ENCODE results near the gene AKT2. TPM values are rescaled to one million over a fixed set of nuclear protein-coding genes. Genes with fewer than 3 reads are reported as not detected.
A peak's percentile ranks its signal among the peaks of the same experiment; 100 is the strongest.

The AKT2 gene
- total RNA-seq, 1 donor from 2014 or later = 107 TPM

DNA sequence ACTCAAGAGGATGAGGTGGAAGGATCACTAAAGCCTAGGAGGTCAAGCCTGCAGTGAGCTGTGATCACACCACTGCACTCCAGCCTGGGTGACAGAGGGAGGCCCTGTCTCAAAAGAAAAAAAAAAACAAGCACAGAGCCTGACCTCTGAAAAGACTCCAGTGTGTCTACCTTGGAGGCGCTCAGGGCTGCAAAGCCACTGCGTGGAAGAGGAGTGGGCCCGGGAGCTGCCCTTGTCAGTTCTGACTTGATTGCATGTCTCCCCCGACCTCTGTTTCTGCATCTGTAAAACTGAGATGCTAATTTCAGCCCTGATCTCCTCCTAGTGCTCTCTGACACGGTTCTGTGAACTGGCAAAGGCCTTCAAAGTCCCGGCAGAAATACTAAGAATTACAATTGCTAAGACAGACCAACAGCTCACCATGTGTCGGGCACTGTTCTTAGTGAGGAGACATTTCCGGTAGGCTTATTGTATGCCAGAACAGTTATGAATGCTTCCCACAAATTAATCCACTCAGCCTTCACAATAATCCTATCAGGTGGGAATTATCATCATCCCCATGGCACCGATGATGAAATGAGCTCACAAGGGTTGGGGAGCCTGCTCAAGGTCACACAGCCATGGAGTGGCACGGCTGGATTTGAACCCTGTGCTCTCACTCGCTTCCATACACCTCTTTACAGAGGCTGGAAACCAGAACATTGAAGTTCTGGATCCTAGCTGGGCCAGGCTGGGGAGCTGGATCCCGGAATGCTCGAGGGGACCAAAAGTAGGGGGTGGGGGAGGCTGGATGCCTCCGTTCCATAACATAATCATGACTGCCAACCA lies 3.5 kb downstream of the AKT2 start:
- Histone ChIP-seq H3K9me3 (replicated peaks) (no peaks in the 10 kb centered on the region), H3K4me1 (peaks cover 91% of the 10 kb centered on the region), H3K27ac (replicated peaks) (peak overlapping the region; percentile 95), H3K36me3 (no peaks in the 10 kb centered on the region), H3K4me3 (peak overlapping the region; percentile 53), H3K27me3 (ENCODE audit: low read depth) (no peaks in the 10 kb centered on the region)
- TF ChIP-seq, protein P1, sequence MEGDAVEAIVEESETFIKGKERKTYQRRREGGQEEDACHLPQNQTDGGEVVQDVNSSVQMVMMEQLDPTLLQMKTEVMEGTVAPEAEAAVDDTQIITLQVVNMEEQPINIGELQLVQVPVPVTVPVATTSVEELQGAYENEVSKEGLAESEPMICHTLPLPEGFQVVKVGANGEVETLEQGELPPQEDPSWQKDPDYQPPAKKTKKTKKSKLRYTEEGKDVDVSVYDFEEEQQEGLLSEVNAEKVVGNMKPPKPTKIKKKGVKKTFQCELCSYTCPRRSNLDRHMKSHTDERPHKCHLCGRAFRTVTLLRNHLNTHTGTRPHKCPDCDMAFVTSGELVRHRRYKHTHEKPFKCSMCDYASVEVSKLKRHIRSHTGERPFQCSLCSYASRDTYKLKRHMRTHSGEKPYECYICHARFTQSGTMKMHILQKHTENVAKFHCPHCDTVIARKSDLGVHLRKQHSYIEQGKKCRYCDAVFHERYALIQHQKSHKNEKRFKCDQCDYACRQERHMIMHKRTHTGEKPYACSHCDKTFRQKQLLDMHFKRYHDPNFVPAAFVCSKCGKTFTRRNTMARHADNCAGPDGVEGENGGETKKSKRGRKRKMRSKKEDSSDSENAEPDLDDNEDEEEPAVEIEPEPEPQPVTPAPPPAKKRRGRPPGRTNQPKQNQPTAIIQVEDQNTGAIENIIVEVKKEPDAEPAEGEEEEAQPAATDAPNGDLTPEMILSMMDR (IDR thresholded peaks at IDR 0.05; ENCODE audit: borderline replicate concordance) = no peak
- DNase-seq = no peak
- intact Hi-C loops (cut with micrococcal nuclease) = no loop called here

DNA sequence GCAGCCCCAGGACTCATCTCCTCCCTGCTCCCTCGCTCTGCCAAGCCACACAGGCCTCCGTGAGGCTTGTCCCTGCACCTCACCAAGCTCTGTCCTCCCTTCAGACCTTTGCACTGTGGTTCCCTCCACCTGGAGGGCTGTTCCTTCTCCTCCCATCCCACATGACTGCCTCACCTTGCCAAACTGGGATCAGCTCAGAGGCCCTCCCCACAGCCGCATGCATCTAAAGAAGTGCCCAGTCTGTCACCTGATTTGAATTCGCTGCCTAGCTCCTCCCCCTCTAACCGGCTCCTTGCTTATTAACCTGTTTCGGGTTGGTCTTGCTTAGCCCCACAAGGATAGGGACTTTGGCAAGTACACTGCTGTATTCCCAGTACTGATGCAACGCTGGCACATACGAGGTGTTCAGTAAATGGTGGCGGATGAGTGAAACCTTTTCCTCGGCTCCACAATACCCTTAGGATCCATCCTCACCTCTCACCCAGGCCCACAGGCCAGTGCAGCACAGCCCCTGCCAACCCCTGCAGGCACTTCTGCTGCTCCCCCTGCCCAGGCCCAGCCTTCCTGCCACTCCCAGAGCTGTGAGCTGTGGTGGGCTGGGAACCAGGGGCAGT lies 4.4 kb downstream of the AKT2 start:
- Histone ChIP-seq H3K4me3 (peak overlapping the region; percentile 53), H3K9me3 (replicated peaks) (no peaks in the 10 kb centered on the region), H3K27me3 (ENCODE audit: low read depth) (no peaks in the 10 kb centered on the region), H3K27ac (replicated peaks) (peak overlapping the region; percentile 95), H3K4me1 (peaks cover 95% of the 10 kb centered on the region), H3K36me3 (no peaks in the 10 kb centered on the region)
- TF ChIP-seq, protein P1 (IDR thresholded peaks at IDR 0.05; ENCODE audit: borderline replicate concordance) = no peak
- intact Hi-C loops (cut with micrococcal nuclease) = no loop called here
- peak; percentile 47 for DNase-seq

- Histone ChIP-seq H3K36me3 (no peaks in the 10 kb centered on the region), H3K27ac (replicated peaks) (peak overlapping the region; percentile 95), H3K9me3 (replicated peaks) (no peaks in the 10 kb centered on the region), H3K4me3 (peak overlapping the region; percentile 53), H3K4me1 (peaks cover 97% of the 10 kb centered on the region), H3K27me3 (ENCODE audit: low read depth) (no peaks in the 10 kb centered on the region)
- intact Hi-C loops (cut with micrococcal nuclease) = no loop called here
- TF ChIP-seq, protein P1 (IDR thresholded peaks at IDR 0.05; ENCODE audit: borderline replicate concordance) = no peak
- DNase-seq = no peak
Observed at GRCh38 chr19:40279761-40280607, 5.2 kb downstream of the AKT2 start.

- peaks cover 97% of the 10 kb centered on the region for H3K4me1 ChIP-seq
- intact Hi-C loops (cut with micrococcal nuclease) = no loop called here
Observed at GRCh38 chr19:40279120-40279551, 6.0 kb downstream of the AKT2 start.

More at GRCh38 chr19:40279120-40279551, 6.0 kb downstream of the AKT2 start:
- H3K27ac ChIP-seq (replicated peaks) = peak overlapping the region; percentile 95
- H3K4me3 ChIP-seq = peak overlapping the region; percentile 53
- H3K36me3 ChIP-seq = no peaks in the 10 kb centered on the region
- no peaks in the 10 kb centered on the region for H3K27me3 ChIP-seq (ENCODE audit: low read depth)
- no peaks in the 10 kb centered on the region for H3K9me3 ChIP-seq (replicated peaks)
- TF ChIP-seq, protein P1 (IDR thresholded peaks at IDR 0.05; ENCODE audit: borderline replicate concordance) = no peak
- DNase-seq = peak; percentile 80

Measured in left ventricle myocardium inferior (tissue), 1 donor.